Right lobe of liver (tissue), 6 donors: ENCODE results near the gene DSN1. TPM values are rescaled to one million over a fixed set of nuclear protein-coding genes. Genes with fewer than 3 reads are reported as not detected.

Experiments
- ATAC-seq, 4 donors: fragments of 200-7000 bp; cut with Tn5 transposase; one replicate each; pipeline ENCODE4 v1.9.1; 2020; ENCODE audit warnings: mild to moderate bottlenecking in 4 of 4, moderate library complexity in 4 of 4
- DNase-seq, 3 donors: peaks; one replicate each; pipeline ENCODE4 v3.0.0-alpha.2; 2020
- H3K27ac ChIP-seq, 3 donors: fragments of 200-600 bp; one replicate each; pipeline ENCODE4 v1.8.0; 2022
- H3K27me3 ChIP-seq, 2 donors: fragments of 200-600 bp; one replicate each; pipeline ENCODE4 v1.8.0; 2022
- H3K36me3 ChIP-seq, 4 donors: fragments of 200-600 bp; sonication (generic) in 1 of 4; one replicate each; pipeline versions ENCODE4 v1.5.1 to v1.8.0; 2017 to 2022; ENCODE audit warnings: control low read depth in 1 of 4
- H3K4me1 ChIP-seq, 4 donors: fragments of 200-600 bp; sonication (generic) in 1 of 4; one replicate each; pipeline versions ENCODE4 v1.5.1 to v1.8.0; 2017 to 2022; ENCODE audit warnings: control low read depth in 1 of 4
- H3K4me3 ChIP-seq, 3 donors: fragments of 200-600 bp; one replicate each; pipeline ENCODE4 v1.8.0; 2022
- H3K9me3 ChIP-seq, 4 donors: fragments of 200-600 bp; sonication (generic) in 1 of 4; one replicate each; pipeline versions ENCODE4 v1.5.1 to v1.8.0; 2017 to 2022; ENCODE audit warnings: control low read depth in 1 of 4
- POLR2A ChIP-seq: fragments of 450-650 bp; IDR thresholded peaks from one replicate; pipeline ENCODE4 v1.6.1; 2017; ENCODE audit warnings: antibody characterized with exemption, mild to moderate bottlenecking
- WGBS: methylation state at CpG from one replicate; pipeline ENCODE4 v1.1.6; 2018; ENCODE audit warnings: low coverage, low lambda C conversion rate; ENCODE audit not compliant: insufficient coverage; ENCODE audit errors: missing lambda C conversion rate; 5-methylcytosine and 5-hydroxymethylcytosine counted together
- intact Hi-C, 2 donors: fragments of 100-400 bp; cut with DNase I; formaldehyde crosslinking; loops; one replicate each; pipeline versions ENCODE4 v1.11.2 to v1.14.1; 2022
- total RNA-seq, 6 experiments: library from RNA; depleted of rRNA in 2 of 6; stranded (reverse); fragments of >200 nt in 2 of 6; fragmentation: NEBNext Ultra II Directional in 3 of 6; extraction: Animal tissue kit (Norgen Biotek cat#: 25700) in 3 of 6; gene quantifications; one replicate each; pipeline versions ENCODE4 v1.1.0 to v1.2.4, GENCODE V29; 2016 to 2023
- TF ChIP-seq, protein P1 (sequence below), 4 donors: fragments of 200-600 bp in 3 of 4; fragments of 450-650 bp in 1 of 4; IDR thresholded peaks; one replicate each; pipeline versions ENCODE4 v1.5.1 to v1.8.0; 2016 to 2022; ENCODE audit warnings: antibody characterized with exemption in 4 of 4, mild to moderate bottlenecking in 2 of 4
- donor health status: DM: no; HTN: yes; CAD: no.
- donor health status: DM: no; HTN: no; CAD: no.
- donor health status: DM: no; HTN: no; CAD: no.
- donor health status: DM: no; HTN: yes; CAD: no.
- donor health status: DM: no; HTN: yes; CAD: no.

The DSN1 gene
- total RNA-seq, 6 experiments from 2014 or later, result 2.7 to 9.8 (median 4.7) TPM

DNA sequence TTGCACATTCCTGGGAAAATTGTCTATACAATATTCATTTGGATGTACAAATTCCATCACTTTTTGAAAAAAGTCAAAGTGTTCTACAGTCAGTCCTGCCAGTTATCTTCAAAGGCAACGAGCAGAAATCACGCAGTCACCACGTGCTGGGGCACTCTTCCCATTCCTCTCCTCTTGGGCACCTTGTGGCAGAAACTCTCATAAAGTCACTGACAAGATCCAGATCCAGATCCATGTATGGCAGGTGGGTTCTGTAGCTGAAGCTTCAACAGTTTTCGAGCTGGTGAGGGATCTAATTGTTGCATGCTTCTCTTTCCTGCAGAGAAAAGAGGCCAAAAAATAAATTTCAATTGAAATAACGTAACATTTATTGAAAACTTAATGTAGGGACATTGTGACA lies 21.0 kb downstream of the DSN1 start:
- intact Hi-C loops, result loop anchor here in 1 of 2 donors (10.0 kb wide), 1 partner anchor 138 kb away; no protein-coding TSS in a partner anchor
- H3K36me3 ChIP-seq, result no peaks in the 10 kb centered on the region
- no peaks in the 10 kb centered on the region for H3K4me1 ChIP-seq
- H3K27me3 ChIP-seq, result no peaks in the 10 kb centered on the region
- H3K4me3 ChIP-seq, result no peak overlapping the region
- TF ChIP-seq, protein P1, sequence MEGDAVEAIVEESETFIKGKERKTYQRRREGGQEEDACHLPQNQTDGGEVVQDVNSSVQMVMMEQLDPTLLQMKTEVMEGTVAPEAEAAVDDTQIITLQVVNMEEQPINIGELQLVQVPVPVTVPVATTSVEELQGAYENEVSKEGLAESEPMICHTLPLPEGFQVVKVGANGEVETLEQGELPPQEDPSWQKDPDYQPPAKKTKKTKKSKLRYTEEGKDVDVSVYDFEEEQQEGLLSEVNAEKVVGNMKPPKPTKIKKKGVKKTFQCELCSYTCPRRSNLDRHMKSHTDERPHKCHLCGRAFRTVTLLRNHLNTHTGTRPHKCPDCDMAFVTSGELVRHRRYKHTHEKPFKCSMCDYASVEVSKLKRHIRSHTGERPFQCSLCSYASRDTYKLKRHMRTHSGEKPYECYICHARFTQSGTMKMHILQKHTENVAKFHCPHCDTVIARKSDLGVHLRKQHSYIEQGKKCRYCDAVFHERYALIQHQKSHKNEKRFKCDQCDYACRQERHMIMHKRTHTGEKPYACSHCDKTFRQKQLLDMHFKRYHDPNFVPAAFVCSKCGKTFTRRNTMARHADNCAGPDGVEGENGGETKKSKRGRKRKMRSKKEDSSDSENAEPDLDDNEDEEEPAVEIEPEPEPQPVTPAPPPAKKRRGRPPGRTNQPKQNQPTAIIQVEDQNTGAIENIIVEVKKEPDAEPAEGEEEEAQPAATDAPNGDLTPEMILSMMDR (IDR thresholded peaks at IDR 0.05), result no peak
- no peak for TF ChIP-seq POLR2A
- no peak for DNase-seq
- 92% methylated on average over 5 of the region's 5 CpGs for WGBS
- H3K9me3 ChIP-seq, result no peaks in the 10 kb centered on the region
- no peak for ATAC-seq
- no peak overlapping the region for H3K27ac ChIP-seq

DNA sequence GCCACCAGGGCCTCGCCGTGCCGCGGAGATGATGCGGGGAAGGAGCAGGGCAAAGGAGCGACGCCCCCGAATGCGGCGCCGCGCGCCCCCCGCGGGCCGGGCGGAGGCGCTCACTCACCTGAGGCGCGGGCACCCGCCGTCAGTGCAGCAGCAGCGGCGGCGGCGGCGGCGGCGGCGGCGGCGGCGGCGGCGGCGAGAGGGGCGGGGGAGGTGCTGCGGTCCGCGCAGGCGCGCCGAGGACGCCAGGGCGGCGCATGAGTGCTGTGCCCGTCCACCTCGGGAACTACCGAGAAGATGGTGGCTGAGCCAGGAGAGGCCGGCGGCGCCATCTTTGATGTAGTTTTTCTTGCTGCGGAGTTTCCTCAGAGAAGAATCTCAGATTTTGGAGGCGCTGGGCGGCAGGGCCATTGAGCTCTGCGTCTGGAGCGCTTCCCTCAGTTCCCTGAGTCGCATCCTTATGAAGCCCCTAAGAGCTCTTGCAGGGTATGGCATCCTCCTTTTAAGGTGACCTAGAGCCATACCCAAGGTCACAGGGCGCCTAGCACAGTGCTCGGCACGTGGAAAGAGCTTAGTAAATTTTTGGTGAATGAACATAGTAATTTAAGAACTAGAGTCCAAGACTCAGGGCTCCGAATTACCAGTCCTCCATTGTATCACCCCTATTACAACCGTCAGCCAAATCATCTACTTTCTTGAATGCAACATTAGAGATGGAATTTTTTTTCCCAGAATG lies 27.5 kb downstream of the DSN1 start, which contains the start of gene NDRG3:
NDRG3 (minus strand) TSS at position 164 of the 733 bp plus-strand sequence. CDS start 24,355 bp downstream, outside the sequence.
- no peaks in the 10 kb centered on the region for H3K4me1 ChIP-seq
- WGBS, result 13% methylated on average over 13 of the region's 63 CpGs
- DNase-seq (peak; percentile 94), ATAC-seq (peak; percentile 98 to 99 (median 98))
- intact Hi-C loops, result no loop called here
- TF ChIP-seq POLR2A, result no peak
- TF ChIP-seq, protein P1 (IDR thresholded peaks at IDR 0.05), result peak in 2 of 4 donors; percentile 4 to 32
- H3K36me3 ChIP-seq, result no peaks in the 10 kb centered on the region
- no peaks in the 10 kb centered on the region for H3K9me3 ChIP-seq
- peak within 1 kb of the TSS; percentile 75 to 79 (median 79) for H3K4me3 ChIP-seq
- no peaks in the 10 kb centered on the region for H3K27me3 ChIP-seq
- peak within 1 kb of the TSS; percentile 40 to 69 (median 61) for H3K27ac ChIP-seq

DNA sequence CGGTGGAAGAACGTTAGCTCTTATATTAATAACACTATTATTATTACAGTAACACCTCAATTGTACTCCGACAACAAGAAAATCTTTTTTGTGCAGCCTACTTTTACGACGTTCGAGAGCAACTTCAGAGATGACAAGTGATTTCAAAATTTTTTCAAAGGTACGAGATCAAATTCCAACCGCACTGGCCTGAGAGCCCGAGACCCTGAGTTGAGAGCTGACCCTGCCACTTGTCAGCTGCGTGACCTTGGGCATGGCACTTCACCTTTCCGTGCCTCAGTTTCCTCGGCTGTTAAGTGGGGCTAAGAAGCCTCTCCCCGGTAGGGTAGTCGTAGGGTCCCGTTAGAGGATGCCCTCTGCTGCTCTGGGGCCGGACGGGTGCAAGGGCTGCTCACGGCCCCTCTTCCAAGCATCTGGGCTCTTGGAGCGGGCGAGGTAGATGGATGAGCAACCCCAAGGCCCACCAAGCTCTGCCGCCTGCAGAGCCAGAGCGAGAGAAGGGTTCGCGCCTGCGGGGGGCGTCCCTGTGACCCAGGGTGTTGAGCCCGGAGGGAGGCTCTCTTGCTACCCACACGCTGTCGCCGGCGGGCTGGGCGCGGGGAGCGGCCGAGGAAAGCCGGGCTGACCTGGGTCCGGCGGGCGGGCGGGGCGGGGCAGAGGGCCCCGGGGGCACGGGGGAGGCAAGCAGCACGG lies 28.2 kb downstream of the DSN1 start:
- intact Hi-C loops, result no loop called here
- peak in 2 of 3 donors; percentile 56 to 68 for DNase-seq
- Histone ChIP-seq H3K36me3 (no peaks in the 10 kb centered on the region), H3K4me3 (peak overlapping the region; percentile 75 to 79 (median 79)), H3K27me3 (no peaks in the 10 kb centered on the region), H3K27ac (peak overlapping the region in 2 of 3 donors; percentile 21 to 69), H3K4me1 (no peaks in the 10 kb centered on the region), H3K9me3 (no peaks in the 10 kb centered on the region)
- peak; percentile 34 to 52 (median 40) for ATAC-seq
- no peak for TF ChIP-seq POLR2A
- TF ChIP-seq, protein P1 (IDR thresholded peaks at IDR 0.05), result no peak
- 12% methylated on average over 7 of the region's 44 CpGs for WGBS

DNA sequence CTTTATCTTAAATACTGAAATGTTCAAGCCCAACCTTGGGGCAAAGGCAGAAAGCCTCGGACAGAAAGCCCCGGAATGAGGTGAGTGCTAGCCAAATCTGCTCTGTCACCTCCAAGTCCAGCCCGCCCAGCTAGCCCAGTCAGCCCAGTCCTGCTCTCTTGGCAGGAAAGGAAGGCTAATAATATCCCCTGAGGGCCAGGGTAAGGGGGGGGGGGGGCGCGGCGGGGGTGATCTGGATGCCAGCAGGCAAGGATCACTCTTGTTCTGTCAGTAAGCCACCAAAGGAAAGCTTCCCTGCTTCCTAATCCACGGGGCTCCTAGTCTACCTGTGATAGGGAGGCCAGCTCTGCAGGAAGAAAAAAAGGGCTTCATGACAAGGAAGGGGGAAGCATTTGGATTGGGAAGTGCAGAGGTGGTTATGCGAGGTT lies 28.8 kb downstream of the DSN1 start:
- no peak overlapping the region for H3K27ac ChIP-seq
- peak; percentile 35 to 57 (median 56) for DNase-seq
- H3K9me3 ChIP-seq, result no peaks in the 10 kb centered on the region
- H3K36me3 ChIP-seq, result no peaks in the 10 kb centered on the region
- no peaks in the 10 kb centered on the region for H3K27me3 ChIP-seq
- H3K4me1 ChIP-seq, result no peaks in the 10 kb centered on the region
- H3K4me3 ChIP-seq, result peak overlapping the region; percentile 75 to 79 (median 79)
- intact Hi-C loops, result no loop called here
- peak; percentile 52 to 61 (median 59) for ATAC-seq
- TF ChIP-seq POLR2A, result no peak
- TF ChIP-seq, protein P1 (IDR thresholded peaks at IDR 0.05), result no peak
- WGBS, result 10% methylated on average over 5 of the region's 8 CpGs
